Right renal pelvis (tissue), 4 donors: ENCODE data around the gene ARHGAP32. TPM values are rescaled to one million over a fixed set of nuclear protein-coding genes. Genes with fewer than 3 reads are reported as not detected.
"Not testable (repeated sequence)": the region's sequence is repeated elsewhere in the genome, so short reads cannot be mapped to it uniquely, and the experiment has no call there.

Experiments
- DNase-seq, 4 donors: peaks; one replicate each; pipeline ENCODE4 v3.0.0-alpha.2; 2013; ENCODE audit warnings: low read depth in 4 of 4, low spot score in 3 of 4, missing footprints in 1 of 4
- polyA plus RNA-seq, 4 donors: library from polyadenylated mRNA; unstranded; fragments of 120-200 nt; gene quantifications; one replicate each; pipeline ENCODE4 v1.2.1, GENCODE V29; 2013; ENCODE audit not compliant: insufficient read length in 4 of 4

Gene ARHGAP32
- polyA plus RNA-seq, 4 donors: 14.7 to 20.2 (median 17.8) TPM

GRCh38 chr11:128937480-128937879 lies 254.6 kb downstream of the ARHGAP32 start:
- no peak for DNase-seq

GRCh38 chr11:128936606-128937251 lies 255.4 kb downstream of the ARHGAP32 start:
- DNase-seq: no peak

GRCh38 chr11:128934926-128935325 lies 257.2 kb downstream of the ARHGAP32 start:
- DNase-seq: no peak

- DNase-seq: no peak
Measured at GRCh38 chr11:128934351-128934750, 257.8 kb downstream of the ARHGAP32 start.

GRCh38 chr11:128933481-128934178 lies 258.5 kb downstream of the ARHGAP32 start:
- DNase-seq: no peak

- no peak for DNase-seq
Measured at GRCh38 chr11:128931668-128932067, 260.5 kb downstream of the ARHGAP32 start.

- DNase-seq: no peak
Measured at GRCh38 chr11:128931066-128931465, 261.1 kb downstream of the ARHGAP32 start.

GRCh38 chr11:128929991-128930390 lies 262.1 kb downstream of the ARHGAP32 start:
- DNase-seq: no peak

- DNase-seq: no peak
Measured at GRCh38 chr11:128929468-128929867, 262.7 kb downstream of the ARHGAP32 start.

- DNase-seq: no peak
Measured at GRCh38 chr11:128928400-128928799, 263.7 kb downstream of the ARHGAP32 start.

- DNase-seq: no peak
Measured at GRCh38 chr11:128927683-128928336, 264.3 kb downstream of the ARHGAP32 start.

- DNase-seq: no peak
Measured at GRCh38 chr11:128927108-128927461, 265.0 kb downstream of the ARHGAP32 start.

GRCh38 chr11:128926437-128927107 lies 265.6 kb downstream of the ARHGAP32 start:
- no peak for DNase-seq

GRCh38 chr11:128926000-128926399 lies 266.1 kb downstream of the ARHGAP32 start:
- no peak for DNase-seq

GRCh38 chr11:128925250-128925600 lies 266.9 kb downstream of the ARHGAP32 start:
- DNase-seq: no peak

GRCh38 chr11:128924510-128925249 lies 267.4 kb downstream of the ARHGAP32 start:
- no peak for DNase-seq

GRCh38 chr11:128924104-128924503 lies 268.0 kb downstream of the ARHGAP32 start:
- DNase-seq: no peak

- DNase-seq: no peak
Measured at GRCh38 chr11:128921793-128922192, 270.3 kb downstream of the ARHGAP32 start.

GRCh38 chr11:128920666-128921065 lies 271.5 kb downstream of the ARHGAP32 start:
- DNase-seq: no peak

- not testable (repeated sequence) for DNase-seq
Measured at GRCh38 chr11:128919635-128920034, 272.5 kb downstream of the ARHGAP32 start.

- DNase-seq: no peak
Measured at GRCh38 chr11:128919216-128919615, 272.9 kb downstream of the ARHGAP32 start.
